Mammary epithelial cell (primary cell): ENCODE measurements around the gene DLG3.

ENCODE experiments used
- CTCF ChIP-seq, 2 donors: IDR thresholded peaks in 1 of 2; conservative IDR thresholded peaks in 1 of 2; 2 replicates each; pipeline ENCODE4 v1.5.1; 2011 to 2012; ENCODE audit warnings: inconsistent platforms in 2 of 2, low read length in 2 of 2, mild to moderate bottlenecking in 2 of 2, control low read depth in 1 of 2, low read depth in 1 of 2; ENCODE audit not compliant: insufficient read depth in 1 of 2; ENCODE audit errors: extremely low read depth in 1 of 2
- EZH2 ChIP-seq: IDR thresholded peaks from 2 replicates; pipeline ENCODE4 v1.6.1; 2012; ENCODE audit warnings: low read length, inconsistent platforms, borderline replicate concordance

- TF ChIP-seq CTCF (conservative IDR thresholded peaks at IDR 0.05 in 1 of 2, IDR thresholded peaks at IDR 0.05 in 1 of 2; ENCODE audit: extremely low read depth in 1 of 2, insufficient read depth in 1 of 2, low read depth in 1 of 2, low read length in 2 of 2): no peak
- TF ChIP-seq EZH2: no peak
Measured at GRCh38 chrX:70453024-70453618, 8.5 kb downstream of the DLG3 start.
